ENCODE measurements around the gene PROX1.

PROX1 gene

GRCh38 chr1:214022810-214023425 is 35.1 kb downstream of the PROX1 start:
- DNase-seq (ENCODE audit: low read depth) = no peak

- no peak for DNase-seq (ENCODE audit: low read depth)
Measured at GRCh38 chr1:214026985-214027384, 39.2 kb downstream of the PROX1 start.

- DNase-seq (ENCODE audit: low read depth) = no peak
Measured at GRCh38 chr1:214027498-214027897, 39.7 kb downstream of the PROX1 start.

- no peak for DNase-seq (ENCODE audit: low read depth)
Measured at GRCh38 chr1:214028095-214028494, 40.3 kb downstream of the PROX1 start.

GRCh38 chr1:214028649-214029406 is 41.1 kb downstream of the PROX1 start:
- no peak for DNase-seq (ENCODE audit: low read depth)

- DNase-seq (ENCODE audit: low read depth) = no peak
Measured at GRCh38 chr1:214029796-214030195, 42.0 kb downstream of the PROX1 start.

- DNase-seq (ENCODE audit: low read depth) = no peak
Measured at GRCh38 chr1:214031267-214031650, 43.5 kb downstream of the PROX1 start.

- no peak for DNase-seq (ENCODE audit: low read depth)
Measured at GRCh38 chr1:214037468-214037867, 49.7 kb downstream of the PROX1 start.

GRCh38 chr1:214039394-214040018 is 51.7 kb downstream of the PROX1 start:
- no peak for DNase-seq (ENCODE audit: low read depth)

- no peak for DNase-seq (ENCODE audit: low read depth)
Measured at GRCh38 chr1:214043167-214043566, 55.4 kb downstream of the PROX1 start.

GRCh38 chr1:214044438-214045214 is 56.9 kb downstream of the PROX1 start:
- no peak for DNase-seq (ENCODE audit: low read depth)

- no peak for DNase-seq (ENCODE audit: low read depth)
Measured at GRCh38 chr1:214050513-214051401, 63.0 kb downstream of the PROX1 start.

- DNase-seq (ENCODE audit: low read depth) = no peak
Measured at GRCh38 chr1:214051786-214052185, 64.0 kb downstream of the PROX1 start.

- DNase-seq (ENCODE audit: low read depth) = no peak
Measured at GRCh38 chr1:214058076-214058475, 70.3 kb downstream of the PROX1 start.

GRCh38 chr1:214066190-214066589 is 78.4 kb downstream of the PROX1 start:
- DNase-seq (ENCODE audit: low read depth) = no peak

GRCh38 chr1:214066936-214067335 is 79.2 kb downstream of the PROX1 start:
- DNase-seq (ENCODE audit: low read depth) = no peak

GRCh38 chr1:214067397-214067796 is 79.6 kb downstream of the PROX1 start:
- DNase-seq (ENCODE audit: low read depth) = no peak

GRCh38 chr1:214067853-214068703 is 80.3 kb downstream of the PROX1 start:
- DNase-seq (ENCODE audit: low read depth) = no peak

- no peak for DNase-seq (ENCODE audit: low read depth)
Measured at GRCh38 chr1:214068979-214069378, 81.2 kb downstream of the PROX1 start.

- DNase-seq (ENCODE audit: low read depth) = no peak
Measured at GRCh38 chr1:214071469-214071868, 83.7 kb downstream of the PROX1 start.

Measured in activated T-helper 1 cell treated with Interleukin-2 at 50 U/mL for 16 hours (primary cell).